ENCODE results near the gene GLIPR1.
"Not testable (repeated sequence)": the region's sequence is repeated elsewhere in the genome, so short reads cannot be mapped to it uniquely, and the experiment has no call there.

Gene GLIPR1

GRCh38 chr12:75471902-75472890, 8.4 kb upstream of the GLIPR1 start:
- DNase-seq = no peak

DNA sequence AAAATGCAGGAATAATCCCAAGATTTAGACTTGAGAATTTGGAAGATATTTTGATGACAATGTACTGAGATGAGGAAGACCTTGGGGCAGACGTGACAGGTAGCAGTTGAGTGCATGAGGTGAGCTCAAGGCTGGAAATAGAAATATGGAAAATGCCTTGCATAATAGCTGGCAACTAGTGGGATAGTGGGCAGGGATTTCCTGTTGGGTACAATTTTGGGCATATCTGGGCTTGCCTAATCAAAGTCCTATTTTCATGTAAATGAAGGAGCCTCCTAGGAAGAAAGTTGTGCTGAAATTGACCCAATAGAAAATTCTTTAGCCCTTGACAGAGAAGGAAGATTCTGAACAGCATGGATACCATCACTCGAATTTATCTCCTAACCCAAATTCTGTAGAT, 6.4 kb upstream of the GLIPR1 start:
- no peak for DNase-seq

DNA sequence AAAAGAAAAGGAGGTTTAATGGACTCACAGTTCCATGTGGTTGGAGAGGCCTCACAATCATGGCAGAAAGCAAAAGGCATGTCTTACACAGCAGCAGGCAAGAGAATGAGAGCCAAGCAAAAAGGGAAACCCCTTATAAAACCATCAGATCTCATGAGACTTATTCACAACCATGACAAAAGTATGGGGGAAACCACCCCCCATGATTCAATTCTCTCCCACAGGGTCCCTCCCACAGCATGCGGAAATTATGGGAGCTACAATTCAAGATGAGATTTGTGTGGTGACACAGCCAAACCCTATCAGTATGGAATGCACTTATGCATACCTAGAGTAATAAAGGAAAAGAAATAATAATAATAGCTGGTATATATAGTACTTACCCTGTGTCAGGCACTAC, 4.5 kb upstream of the GLIPR1 start:
- no peak for DNase-seq

DNA sequence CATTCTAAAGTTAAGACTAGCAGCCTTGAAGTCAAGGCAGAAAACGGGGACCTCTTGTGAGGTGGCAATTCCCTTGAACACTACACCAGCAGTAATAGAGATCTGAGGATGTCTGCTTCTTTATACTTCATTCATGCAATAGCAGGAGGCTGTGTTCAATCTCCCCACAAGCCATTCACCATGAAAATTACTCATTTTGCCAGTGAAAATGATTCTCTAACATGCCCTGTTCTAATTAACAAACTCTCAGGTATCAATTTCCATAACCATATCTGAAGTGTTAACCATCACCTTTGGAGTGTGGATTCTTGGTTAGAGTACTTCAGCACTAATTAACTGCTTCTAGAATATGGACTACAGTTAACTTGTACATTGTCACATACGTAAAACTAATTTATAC, 3.4 kb upstream of the GLIPR1 start:
- DNase-seq = no peak

DNA sequence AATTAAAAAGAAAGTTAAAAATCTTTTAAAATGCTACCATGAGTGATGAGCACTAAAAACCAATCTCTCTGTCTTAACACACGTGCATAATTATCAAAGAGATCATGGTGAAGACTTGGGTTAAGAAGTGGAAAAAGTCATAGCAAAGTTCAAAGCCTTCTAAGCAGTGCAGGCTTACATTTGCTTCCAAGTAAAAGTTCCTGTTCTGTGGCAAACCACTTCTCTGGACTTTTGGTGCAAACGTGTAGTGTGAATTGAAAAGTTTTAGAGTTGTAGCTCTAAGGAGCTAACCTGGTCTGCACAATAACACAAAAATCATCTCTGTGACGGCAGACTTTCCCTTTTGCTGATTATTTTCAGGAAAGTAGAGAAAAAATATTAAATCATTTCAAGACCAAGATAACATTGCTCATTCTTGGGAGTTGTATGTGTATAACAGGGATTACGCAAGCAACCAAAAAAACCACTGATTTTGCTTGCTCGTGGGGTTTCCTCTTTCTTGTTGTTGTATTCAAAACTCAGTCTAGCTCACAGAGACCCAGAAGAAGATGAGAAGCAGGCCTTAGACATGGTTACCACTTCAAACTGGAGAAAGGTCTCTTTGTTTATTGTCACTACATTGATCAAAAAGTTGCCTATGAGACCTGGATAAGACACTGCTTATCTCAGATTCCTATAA, 2.3 kb upstream of the GLIPR1 start:
- DNase-seq = no peak

GRCh38 chr12:75479963-75480461, 543 bp upstream of the GLIPR1 start:
- DNase-seq = no peak

GRCh38 chr12:75481013-75481705, 604 bp downstream of the GLIPR1 start:
- no peak for DNase-seq

DNA sequence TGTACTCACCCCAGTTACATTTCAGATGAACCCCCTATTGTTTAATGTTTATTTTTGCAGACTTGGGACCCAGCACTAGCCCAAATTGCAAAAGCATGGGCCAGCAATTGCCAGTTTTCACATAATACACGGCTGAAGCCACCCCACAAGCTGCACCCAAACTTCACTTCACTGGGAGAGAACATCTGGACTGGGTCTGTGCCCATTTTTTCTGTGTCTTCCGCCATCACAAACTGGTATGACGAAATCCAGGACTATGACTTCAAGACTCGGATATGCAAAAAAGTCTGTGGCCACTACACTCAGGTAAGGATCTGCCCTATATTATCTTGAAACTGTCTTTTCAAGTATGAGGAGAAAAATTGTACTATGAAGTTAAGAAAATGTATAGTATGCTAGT, 1.2 kb downstream of the GLIPR1 start:
- DNase-seq = no peak

DNA sequence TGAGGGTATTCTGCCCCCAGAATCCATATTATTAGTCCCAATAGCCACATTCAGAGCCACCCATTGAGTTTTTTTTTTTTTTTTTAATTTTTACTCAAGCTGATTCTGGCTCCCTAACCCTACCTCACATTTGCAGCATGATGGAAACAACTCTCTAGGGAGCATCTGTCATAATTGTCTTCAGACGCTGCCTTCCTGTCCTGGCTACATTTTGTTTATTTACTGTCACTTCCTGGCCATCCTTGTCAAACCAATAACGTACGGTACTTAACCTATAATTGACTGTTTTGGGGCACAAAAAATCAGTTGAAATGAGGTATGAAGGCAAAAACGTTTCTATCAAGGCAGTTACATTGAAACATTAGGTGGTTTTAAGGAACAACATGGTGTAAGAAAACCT, 2.1 kb downstream of the GLIPR1 start:
- DNase-seq = no peak

DNA sequence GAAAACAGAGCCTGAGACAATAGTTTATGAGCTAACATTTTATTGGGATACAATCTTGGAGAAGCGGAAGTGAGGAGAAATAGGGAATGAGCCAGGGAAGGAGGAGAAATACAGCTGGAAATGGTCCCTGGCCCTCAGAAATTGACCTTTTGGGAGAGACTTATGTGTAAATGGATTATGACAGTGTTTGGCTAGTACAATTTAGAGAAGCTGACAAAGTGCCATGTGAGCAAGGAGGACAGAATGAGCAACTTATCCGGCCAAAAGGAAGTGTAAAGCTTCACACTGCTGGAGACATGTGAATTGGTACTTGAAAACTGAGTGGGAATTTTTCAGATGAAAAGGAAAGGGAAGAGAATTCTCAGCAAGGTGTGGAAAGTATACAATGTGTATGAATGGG, 2.9 kb downstream of the GLIPR1 start:
- no peak for DNase-seq

- not testable (repeated sequence) for DNase-seq
Measured at GRCh38 chr12:75484450-75484849, 3.9 kb downstream of the GLIPR1 start.

- DNase-seq = no peak
Measured at GRCh38 chr12:75487308-75487707, 6.8 kb downstream of the GLIPR1 start.

DNA sequence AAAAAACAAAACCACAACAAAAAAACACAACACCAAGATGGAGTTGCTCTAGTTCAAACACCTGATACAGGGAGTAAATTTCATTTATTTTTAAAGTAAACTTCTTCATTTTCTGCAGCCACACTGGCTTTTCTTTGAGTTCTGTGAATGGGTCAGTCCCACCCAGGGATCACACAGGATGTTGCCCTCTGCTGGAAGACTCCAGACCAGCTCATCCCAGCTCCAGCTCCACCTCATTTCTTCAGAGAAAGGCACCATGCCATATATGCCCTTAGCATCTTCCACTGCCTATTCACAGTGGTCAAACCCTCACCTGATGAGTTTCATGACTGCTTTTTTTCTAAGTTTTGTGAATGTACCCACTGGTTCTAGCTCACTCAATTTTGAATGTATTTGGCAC, 8.0 kb downstream of the GLIPR1 start:
- DNase-seq = no peak

DNA sequence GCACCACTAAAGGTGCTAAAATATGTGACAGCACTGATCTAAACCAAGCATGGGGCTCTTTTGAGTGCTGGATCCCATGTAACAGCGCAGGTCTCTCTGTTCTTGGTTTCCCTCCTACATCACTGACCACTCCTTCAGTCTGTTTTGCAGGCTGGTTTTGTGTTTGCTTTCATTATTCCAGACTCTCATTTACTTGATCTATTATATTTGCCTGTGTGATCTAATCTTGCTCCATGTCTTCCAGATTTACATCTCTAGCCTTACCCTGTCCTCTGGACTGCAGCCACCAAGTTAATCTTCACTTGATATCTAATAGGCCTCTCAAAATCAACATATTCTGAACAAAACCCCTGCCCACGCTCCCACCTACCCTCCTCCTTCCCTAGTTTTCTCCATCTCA, 8.6 kb downstream of the GLIPR1 start:
- no peak for DNase-seq

GRCh38 chr12:75489613-75490210, 9.2 kb downstream of the GLIPR1 start:
- no peak for DNase-seq

DNA sequence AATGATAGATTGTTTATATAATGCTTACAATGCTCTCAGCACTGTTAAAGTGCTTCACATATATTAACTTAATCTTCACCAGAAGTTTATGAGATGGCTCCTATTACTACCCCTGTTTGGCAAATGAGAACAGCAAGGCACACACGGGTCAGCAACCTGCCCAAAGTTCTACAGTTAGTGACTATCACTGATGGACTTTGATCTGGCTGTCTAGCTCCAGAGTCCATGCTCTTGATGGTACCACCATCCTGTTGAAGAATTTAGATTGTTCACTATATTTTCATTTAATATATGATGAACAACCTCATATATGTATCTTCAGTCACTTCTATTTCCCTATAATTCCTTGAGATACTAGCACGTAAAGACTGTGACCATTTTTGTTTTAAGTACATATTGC, 10.6 kb downstream of the GLIPR1 start:
- no peak for DNase-seq

DNA sequence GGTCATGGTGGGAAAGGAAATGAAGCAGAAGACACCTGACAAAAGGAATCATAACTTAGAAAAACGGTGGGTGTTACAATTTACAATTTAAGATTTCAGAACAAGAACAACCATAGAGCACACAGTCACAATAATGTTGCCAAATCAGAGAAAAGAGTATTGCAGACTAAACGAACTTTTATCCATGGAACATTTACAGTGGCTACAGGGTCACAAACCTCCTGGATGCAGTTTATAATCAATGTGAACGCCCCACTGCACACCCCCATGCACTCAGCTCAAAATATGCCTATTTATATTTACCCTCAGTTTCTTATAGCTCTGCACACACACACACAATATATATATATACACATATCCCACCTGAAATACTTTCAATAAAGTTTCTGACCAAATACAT, 22.9 kb downstream of the GLIPR1 start:
- no peak for DNase-seq

- DNase-seq = no peak
Measured at GRCh38 chr12:75503866-75504265, 23.3 kb downstream of the GLIPR1 start.

- no peak for DNase-seq
Measured at GRCh38 chr12:75505706-75506312, 25.3 kb downstream of the GLIPR1 start.

DNA sequence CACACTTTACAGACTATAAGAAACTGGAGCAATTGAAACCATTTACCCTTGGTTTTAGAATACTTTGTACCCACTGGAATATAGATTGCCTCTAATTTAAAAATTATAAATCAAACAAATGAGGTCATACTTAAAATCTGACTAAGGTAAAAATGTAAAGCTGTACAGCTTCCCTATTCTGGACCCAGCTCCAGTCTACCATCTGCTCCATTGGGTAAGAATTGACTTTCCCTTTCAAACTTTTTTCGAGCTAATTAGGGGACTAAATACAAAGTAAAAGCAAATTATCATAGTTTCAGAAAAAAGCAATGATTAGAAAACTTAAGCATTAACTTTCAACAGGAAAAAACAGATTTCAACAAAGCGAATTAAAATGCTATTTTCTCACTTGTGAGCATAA, 26.5 kb downstream of the GLIPR1 start:
- no peak for DNase-seq

DNA sequence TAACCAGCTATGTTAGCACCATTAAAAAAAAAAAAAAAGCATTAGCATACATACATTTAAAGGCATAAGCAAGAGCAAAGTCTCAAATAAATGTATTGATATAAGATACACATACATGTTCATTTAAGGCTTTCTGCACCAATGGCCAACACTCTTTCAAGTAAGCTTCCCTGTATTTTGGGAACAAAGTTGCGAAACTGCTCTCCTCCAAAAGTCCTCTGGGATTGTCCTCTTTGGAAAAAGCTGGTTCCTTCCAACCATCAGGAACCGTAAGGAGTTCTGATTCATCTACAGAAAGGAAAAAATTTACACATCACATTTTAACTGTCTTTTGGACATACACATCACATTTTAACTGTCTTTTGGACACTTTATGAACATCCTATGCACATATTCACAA, 27.6 kb downstream of the GLIPR1 start:
- no peak for DNase-seq

GRCh38 chr12:75509621-75510020, 29.1 kb downstream of the GLIPR1 start:
- no peak for DNase-seq
